GM12865 (cell line): ENCODE measurements around the gene COPS6.

Experiments used
- DNase-seq: peaks from one replicate; pipeline ENCODE4 v3.0.0; 2010; ENCODE audit warnings: low read depth
- H3K4me3 ChIP-seq: 2 replicates; pipeline ENCODE4 v1.5.1; 2011; ENCODE audit warnings: mild to moderate bottlenecking, low read depth, low read length, control low read depth
- TF ChIP-seq, protein P1 (sequence below): IDR thresholded peaks from 2 replicates; pipeline ENCODE4 v1.5.1; 2011; ENCODE audit warnings: low read length, control low read depth, low read depth, inconsistent platforms; ENCODE audit not compliant: insufficient read depth; ENCODE audit errors: missing control alignments

COPS6 gene

DNA sequence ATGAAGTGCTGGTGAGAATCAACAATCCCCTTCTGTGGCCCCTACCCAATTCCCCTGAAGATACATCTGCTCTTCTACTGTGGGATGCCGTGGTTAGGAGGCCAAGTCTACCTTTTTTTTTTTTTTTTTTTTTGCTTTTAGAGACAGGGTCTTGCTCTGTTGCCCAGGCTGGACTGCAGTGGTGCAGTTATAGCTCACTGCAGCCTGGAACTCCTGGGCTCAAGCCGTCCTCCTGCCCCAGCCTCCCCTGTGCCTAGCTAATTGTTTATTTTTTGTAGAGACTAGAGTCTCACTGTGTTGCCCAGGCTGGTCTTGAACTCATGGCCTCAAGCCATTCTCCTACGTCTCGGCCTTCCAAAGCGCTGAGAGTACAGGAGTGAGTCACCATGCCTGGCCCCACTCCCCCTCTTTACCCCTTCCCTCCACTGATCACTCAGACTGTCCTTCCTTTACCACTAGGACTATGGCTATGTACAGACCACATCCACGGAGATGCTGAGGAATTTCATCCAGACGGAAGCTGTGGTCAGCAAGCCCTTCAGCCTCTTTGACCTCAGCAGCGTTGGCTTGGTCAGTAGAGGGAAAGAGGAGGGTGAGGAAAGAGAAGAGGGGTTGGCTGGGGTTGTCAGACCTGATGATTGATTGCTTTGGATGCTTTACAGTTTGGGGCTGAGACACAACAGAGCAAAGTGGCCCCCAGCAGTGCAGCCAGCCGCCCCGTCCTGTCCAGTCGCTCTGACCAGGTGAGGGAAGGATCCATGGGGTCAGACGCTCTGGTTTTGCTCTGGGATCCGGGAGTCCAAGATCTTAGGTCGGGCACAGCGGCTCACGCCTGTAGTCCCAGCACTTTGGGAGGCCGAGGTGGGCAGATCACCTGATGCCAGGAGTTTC, 14.4 kb downstream of the COPS6 start:
- H3K4me3 ChIP-seq, result no peak overlapping the region
- TF ChIP-seq, protein P1, sequence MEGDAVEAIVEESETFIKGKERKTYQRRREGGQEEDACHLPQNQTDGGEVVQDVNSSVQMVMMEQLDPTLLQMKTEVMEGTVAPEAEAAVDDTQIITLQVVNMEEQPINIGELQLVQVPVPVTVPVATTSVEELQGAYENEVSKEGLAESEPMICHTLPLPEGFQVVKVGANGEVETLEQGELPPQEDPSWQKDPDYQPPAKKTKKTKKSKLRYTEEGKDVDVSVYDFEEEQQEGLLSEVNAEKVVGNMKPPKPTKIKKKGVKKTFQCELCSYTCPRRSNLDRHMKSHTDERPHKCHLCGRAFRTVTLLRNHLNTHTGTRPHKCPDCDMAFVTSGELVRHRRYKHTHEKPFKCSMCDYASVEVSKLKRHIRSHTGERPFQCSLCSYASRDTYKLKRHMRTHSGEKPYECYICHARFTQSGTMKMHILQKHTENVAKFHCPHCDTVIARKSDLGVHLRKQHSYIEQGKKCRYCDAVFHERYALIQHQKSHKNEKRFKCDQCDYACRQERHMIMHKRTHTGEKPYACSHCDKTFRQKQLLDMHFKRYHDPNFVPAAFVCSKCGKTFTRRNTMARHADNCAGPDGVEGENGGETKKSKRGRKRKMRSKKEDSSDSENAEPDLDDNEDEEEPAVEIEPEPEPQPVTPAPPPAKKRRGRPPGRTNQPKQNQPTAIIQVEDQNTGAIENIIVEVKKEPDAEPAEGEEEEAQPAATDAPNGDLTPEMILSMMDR, result no peak
- DNase-seq, result no peak

DNA sequence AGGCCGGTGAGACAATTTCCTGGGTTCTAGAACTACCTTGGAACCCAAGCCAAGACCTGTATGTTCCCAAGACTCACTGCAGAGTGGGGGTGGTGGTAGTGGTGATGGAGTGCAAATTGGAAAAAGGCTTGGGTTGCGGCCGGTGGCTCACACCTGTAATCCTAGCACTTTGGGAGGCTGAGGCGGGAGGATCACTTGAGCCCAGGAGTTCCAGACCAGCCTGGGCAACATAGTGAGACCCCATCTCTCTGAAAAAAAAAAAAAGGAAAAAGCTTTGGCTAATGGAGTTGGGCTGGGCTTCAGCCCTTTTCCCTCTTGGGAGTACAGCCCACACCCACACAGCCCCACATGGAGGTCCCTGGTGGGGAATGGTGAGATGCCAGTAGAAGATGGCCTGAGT, 16.8 kb downstream of the COPS6 start:
- H3K4me3 ChIP-seq, result no peak overlapping the region
- DNase-seq, result no peak
- TF ChIP-seq, protein P1, result no peak

DNA sequence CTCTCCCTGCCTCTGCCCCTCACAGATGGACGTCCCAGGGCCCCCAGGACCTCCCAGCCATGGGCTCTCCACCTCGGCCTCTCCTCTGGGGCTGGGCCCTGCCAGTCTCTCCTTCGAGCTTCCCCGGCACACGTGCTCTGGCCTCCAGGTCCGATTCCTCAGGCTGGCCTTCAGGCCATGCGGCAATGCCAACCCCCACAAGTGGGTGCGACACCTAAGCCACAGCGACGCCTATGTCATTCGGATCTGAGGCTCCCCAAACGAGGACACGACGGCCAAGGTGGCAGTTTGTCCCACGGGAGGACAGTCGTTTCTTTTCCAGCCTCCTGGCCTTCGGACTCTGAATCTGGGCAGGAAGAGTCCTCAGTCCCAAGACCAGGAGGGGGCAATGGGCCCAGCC, 17.9 kb downstream of the COPS6 start:
- TF ChIP-seq, protein P1, result no peak
- no peak for DNase-seq
- no peak overlapping the region for H3K4me3 ChIP-seq

DNA sequence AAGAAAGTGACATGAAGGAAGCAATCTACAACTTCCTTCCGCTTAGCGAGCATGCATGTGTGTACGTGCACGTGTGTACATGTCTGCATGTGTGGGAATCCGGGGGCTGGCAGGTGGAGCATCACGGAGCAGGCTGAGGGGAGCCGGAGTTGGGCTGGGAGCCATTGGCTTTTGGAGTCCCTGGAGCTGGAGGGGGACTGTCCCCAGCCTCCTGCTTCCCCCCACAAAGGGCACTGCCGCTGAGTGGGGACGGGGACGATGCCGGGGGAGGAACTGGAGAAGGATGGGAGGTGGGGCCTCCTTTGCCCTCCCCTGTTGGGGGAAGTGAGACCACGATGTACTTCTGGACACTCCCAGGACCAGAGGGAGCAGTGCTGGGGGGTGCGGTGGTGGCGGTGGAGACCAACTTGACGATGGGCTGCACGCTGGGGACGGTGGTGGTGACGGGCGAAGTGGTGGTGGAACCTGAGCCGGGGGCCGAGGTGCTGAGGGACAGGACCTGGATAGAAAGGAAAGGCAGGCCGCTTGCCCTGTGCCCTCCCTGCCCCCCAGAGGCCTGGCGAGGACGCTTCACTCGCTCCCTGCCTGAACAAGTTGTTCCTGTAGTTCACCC, 18.5 kb downstream of the COPS6 start:
- H3K4me3 ChIP-seq, result no peak overlapping the region
- DNase-seq, result no peak
- TF ChIP-seq, protein P1, result no peak

DNA sequence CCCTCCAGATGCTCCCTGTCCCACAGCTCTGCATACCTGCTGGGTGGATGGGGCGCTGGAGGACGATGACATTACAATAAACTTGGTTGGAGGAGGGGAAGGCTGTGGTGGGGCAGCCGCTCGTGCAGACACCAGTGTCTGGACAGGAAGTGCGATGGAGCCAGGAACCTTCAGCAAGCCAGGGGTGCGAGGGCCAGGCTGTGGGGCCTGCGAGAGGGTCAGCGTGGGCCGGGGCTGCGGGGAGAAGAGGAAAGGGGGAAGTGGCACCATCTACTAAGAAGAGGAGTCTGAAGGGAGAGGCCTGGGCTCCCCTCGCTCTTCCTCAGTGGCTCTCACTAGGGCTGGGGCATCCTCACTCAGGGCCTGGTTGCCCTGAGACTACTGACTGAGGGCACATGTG, 19.1 kb downstream of the COPS6 start:
- DNase-seq, result no peak
- TF ChIP-seq, protein P1, result no peak
- no peak overlapping the region for H3K4me3 ChIP-seq

DNA sequence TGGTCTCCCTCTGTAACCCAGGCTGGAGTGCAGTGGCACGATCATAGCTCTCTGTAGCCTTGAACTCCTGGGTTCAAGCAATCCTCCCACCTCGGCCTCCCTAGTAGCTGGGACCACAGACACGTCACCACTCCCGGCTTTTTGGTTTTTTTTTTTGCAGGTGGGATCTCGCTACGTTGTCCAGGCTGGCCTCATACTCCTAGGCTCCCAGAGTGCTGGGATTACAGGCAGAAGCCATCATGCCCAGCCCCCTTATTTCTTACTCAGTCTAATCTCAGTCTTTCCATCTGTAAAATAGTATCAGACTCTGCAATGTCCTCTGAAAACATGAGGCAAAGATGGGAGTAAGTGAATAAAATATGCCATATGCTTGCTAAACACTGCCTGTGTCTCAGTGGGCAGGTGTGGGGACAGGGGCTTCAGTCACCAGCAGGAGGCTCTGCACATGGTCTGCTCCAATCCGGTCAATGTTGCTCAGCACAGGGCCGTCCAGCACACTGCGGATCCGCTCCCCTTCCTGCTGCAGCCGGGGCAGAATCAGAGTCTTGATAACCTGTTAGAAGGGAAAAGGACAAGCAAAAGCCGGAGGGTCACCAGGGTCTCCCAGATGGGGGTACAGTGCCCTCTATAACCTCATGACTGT, 20.9 kb downstream of the COPS6 start:
- no peak overlapping the region for H3K4me3 ChIP-seq
- TF ChIP-seq, protein P1, result no peak
- no peak for DNase-seq

DNA sequence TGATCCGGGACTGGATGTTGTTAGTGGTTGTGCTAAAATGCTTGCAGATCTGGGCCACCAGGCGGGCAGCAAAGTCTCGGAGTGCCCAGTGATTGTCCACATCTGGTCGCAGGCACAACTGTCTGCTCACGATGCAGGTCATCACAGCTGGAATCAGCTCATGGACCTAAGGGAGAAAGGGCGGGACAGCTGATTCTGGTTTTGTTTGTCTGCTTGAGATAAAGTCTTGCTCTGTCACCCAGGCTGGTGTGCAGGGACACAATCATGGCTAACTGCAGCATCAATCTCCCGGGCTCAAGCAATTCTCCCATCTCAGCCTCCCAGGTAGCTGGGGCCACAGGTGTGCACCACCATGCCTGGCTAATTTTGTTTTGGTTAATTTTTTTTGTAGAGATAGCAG, 22.4 kb downstream of the COPS6 start:
- H3K4me3 ChIP-seq, result no peak overlapping the region
- TF ChIP-seq, protein P1, result no peak
- no peak for DNase-seq
